ENCODE data around the gene PKDCC. TPM values are rescaled to one million over a fixed set of nuclear protein-coding genes. Genes with fewer than 3 reads are reported as not detected.
"Not testable (repeated sequence)": the region's sequence is repeated elsewhere in the genome, so short reads cannot be mapped to it uniquely, and the experiment has no call there.

Gene PKDCC
- total and polyA plus RNA-seq, 2 donors (not counting 1 experiment from before 2014, with no cell fraction given), result 0.20 to 0.82 TPM

DNA sequence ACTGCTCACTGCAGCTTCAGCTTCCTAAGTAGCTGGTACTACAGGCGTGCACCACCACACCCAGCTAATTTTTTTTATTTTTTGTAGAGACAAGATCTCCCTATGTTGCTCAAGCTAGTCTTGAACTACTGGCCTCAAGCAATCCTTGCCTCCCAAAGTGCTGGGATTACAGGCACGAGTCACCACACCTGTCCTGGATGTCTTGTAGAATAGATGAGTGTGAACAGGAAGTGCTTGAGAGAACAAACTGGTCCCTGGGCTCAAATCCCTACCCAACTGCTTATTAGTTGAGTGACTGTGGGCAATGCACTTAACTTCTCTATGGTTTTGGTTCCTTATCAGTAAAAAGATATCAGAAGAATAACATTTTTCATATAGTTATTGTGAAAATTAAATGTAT, 34.2 kb downstream of the PKDCC start:
- H3K4me3 Mint-ChIP-seq, result no peak overlapping the region
- intact Hi-C loops (cut with micrococcal nuclease), result no loop called here
- no peak overlapping the region for H2AFZ ChIP-seq (ENCODE audit: insufficient read depth, low read depth, low read length, poor library complexity, severe bottlenecking)
- no peak overlapping the region for H3K4me3 ChIP-seq (ENCODE audit: control extremely low read depth in 1 of 5, extremely low read depth in 1 of 5, insufficient read depth in 1 of 5, low read depth in 2 of 5, low read length in 4 of 5)
- H3K27me3 Mint-ChIP-seq, result peaks cover 18% of the 10 kb centered on the region
- peaks cover 3 to 4% of the 10 kb centered on the region in 2 donors for H3K4me1 ChIP-seq (ENCODE audit: control insufficient read depth in 2 of 2, insufficient read depth in 2 of 2, low read length in 2 of 2)
- ChIA-PET POLR2A (no interaction called here), CTCF (interaction anchor here (1.5 to 12.5 kb wide), 4 partner anchors 9 to 228 kb away, joined by 6 to 352 read pairs (median 42); no protein-coding TSS in a partner anchor)
- no peak for DNase-seq
- H3K36me3 ChIP-seq (replicated peaks in 1 of 2; ENCODE audit: control extremely low read depth in 1 of 2, control insufficient read depth in 1 of 2, extremely low read depth in 1 of 2, insufficient read depth in 2 of 2, low read length in 1 of 2), result no peaks in the 10 kb centered on the region
- peaks cover 0 to 12% (median 2%) of the 10 kb centered on the region in 4 experiments for H3K27me3 ChIP-seq (replicated peaks in 1 of 4; ENCODE audit: control extremely low read depth in 1 of 4, control insufficient read depth in 3 of 4, insufficient read depth in 4 of 4, low read length in 3 of 4)
- no peak overlapping the region for H3K4me2 ChIP-seq (replicated peaks; ENCODE audit: low read depth, low read length, poor library complexity, severe bottlenecking)
- TF ChIP-seq, protein P1, sequence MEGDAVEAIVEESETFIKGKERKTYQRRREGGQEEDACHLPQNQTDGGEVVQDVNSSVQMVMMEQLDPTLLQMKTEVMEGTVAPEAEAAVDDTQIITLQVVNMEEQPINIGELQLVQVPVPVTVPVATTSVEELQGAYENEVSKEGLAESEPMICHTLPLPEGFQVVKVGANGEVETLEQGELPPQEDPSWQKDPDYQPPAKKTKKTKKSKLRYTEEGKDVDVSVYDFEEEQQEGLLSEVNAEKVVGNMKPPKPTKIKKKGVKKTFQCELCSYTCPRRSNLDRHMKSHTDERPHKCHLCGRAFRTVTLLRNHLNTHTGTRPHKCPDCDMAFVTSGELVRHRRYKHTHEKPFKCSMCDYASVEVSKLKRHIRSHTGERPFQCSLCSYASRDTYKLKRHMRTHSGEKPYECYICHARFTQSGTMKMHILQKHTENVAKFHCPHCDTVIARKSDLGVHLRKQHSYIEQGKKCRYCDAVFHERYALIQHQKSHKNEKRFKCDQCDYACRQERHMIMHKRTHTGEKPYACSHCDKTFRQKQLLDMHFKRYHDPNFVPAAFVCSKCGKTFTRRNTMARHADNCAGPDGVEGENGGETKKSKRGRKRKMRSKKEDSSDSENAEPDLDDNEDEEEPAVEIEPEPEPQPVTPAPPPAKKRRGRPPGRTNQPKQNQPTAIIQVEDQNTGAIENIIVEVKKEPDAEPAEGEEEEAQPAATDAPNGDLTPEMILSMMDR (IDR thresholded peaks at IDR 0.05), result no peak
- TF ChIP-seq EZH2 (IDR thresholded peaks at IDR 0.05; ENCODE audit: borderline replicate concordance, insufficient read depth, low read depth, low read length, poor library complexity, severe bottlenecking), result no peak
- H3K4me1 Mint-ChIP-seq, result peaks cover 2% of the 10 kb centered on the region
- ATAC-seq (ENCODE audit: low read depth), result no peak
- no peaks in the 10 kb centered on the region for H4K20me1 ChIP-seq (ENCODE audit: control insufficient read depth, insufficient read depth, low read length, poor library complexity, severe bottlenecking)
- no CpG with 5 or more reads among the region's 2 CpGs for WGBS (ENCODE audit: insufficient coverage)
- H3K27ac ChIP-seq (ENCODE audit: low read length in 2 of 2), result no peak overlapping the region
- no peak overlapping the region for H3K27ac Mint-ChIP-seq
- H3K79me2 ChIP-seq (ENCODE audit: control insufficient read depth, insufficient read depth, low read length), result no peaks in the 10 kb centered on the region
- H3K9me3 ChIP-seq (ENCODE audit: control extremely low read depth in 1 of 3, control insufficient read depth in 2 of 3, insufficient read depth in 1 of 3, low read length in 2 of 3), result no peaks in the 10 kb centered on the region
- H3K9me3 Mint-ChIP-seq (ENCODE audit: insufficient read depth), result no peaks in the 10 kb centered on the region
- H3K9ac ChIP-seq (ENCODE audit: low read length), result no peak overlapping the region

DNA sequence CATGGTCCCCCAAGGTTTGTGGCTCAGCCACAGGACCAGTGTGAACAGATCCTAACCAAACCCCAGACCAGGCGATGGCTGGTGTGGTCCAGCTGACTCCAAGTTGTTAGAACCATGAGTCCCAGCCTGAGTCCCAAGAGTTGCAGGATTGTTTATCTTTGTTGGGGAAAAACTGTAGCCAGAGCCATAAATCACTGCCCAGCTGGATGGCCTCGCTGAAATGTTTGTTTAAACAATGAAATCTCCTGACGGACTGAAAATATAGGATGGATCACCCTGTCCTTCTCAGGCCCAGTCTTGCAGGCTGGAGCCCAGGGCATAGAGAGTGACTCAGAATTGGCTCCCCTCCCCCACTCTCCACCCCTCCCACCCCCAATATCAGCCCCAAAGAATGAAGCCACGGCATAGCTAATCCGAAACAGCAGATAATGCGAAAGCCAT, 36.4 kb downstream of the PKDCC start:
- Histone ChIP-seq H3K4me2 (replicated peaks; ENCODE audit: low read depth, low read length, poor library complexity, severe bottlenecking) (no peak overlapping the region), H3K9me3 (ENCODE audit: control extremely low read depth in 1 of 3, control insufficient read depth in 2 of 3, insufficient read depth in 1 of 3, low read length in 2 of 3) (peaks cover 0 to under 1% (median 0%) of the 10 kb centered on the region in 3 donors), H3K4me1 (ENCODE audit: control insufficient read depth in 2 of 2, insufficient read depth in 2 of 2, low read length in 2 of 2) (peaks cover 3 to 4% of the 10 kb centered on the region in 2 donors), H3K27me3 (replicated peaks in 1 of 4; ENCODE audit: control extremely low read depth in 1 of 4, control insufficient read depth in 3 of 4, insufficient read depth in 4 of 4, low read length in 3 of 4) (peaks cover 0 to 16% (median 2%) of the 10 kb centered on the region in 4 experiments), H3K36me3 (replicated peaks in 1 of 2; ENCODE audit: control extremely low read depth in 1 of 2, control insufficient read depth in 1 of 2, extremely low read depth in 1 of 2, insufficient read depth in 2 of 2, low read length in 1 of 2) (no peaks in the 10 kb centered on the region), H4K20me1 (ENCODE audit: control insufficient read depth, insufficient read depth, low read length, poor library complexity, severe bottlenecking) (no peaks in the 10 kb centered on the region), H3K4me3 (ENCODE audit: control extremely low read depth in 1 of 5, extremely low read depth in 1 of 5, insufficient read depth in 1 of 5, low read depth in 2 of 5, low read length in 4 of 5) (no peak overlapping the region), H2AFZ (ENCODE audit: insufficient read depth, low read depth, low read length, poor library complexity, severe bottlenecking) (no peak overlapping the region), H3K79me2 (ENCODE audit: control insufficient read depth, insufficient read depth, low read length) (no peaks in the 10 kb centered on the region), H3K27ac (ENCODE audit: low read length in 2 of 2) (no peak overlapping the region), H3K9ac (ENCODE audit: low read length) (no peak overlapping the region)
- TF ChIP-seq, protein P1 (IDR thresholded peaks at IDR 0.05), result no peak
- no peak for TF ChIP-seq EZH2 (IDR thresholded peaks at IDR 0.05; ENCODE audit: borderline replicate concordance, insufficient read depth, low read depth, low read length, poor library complexity, severe bottlenecking)
- intact Hi-C loops (cut with micrococcal nuclease), result no loop called here
- Mint-ChIP-seq H3K4me3 (no peak overlapping the region), H3K27ac (no peak overlapping the region), H3K9me3 (ENCODE audit: insufficient read depth) (no peaks in the 10 kb centered on the region), H3K4me1 (peaks cover 2% of the 10 kb centered on the region), H3K27me3 (peaks cover 10% of the 10 kb centered on the region)
- ATAC-seq (ENCODE audit: low read depth) (no peak), DNase-seq (no peak)
- POLR2A ChIA-PET, result no interaction called here
- CTCF ChIA-PET, result interaction anchor here (1.0 to 12.5 kb wide), 4 partner anchors 12 to 244 kb away, joined by 3 to 352 read pairs (median 41); no protein-coding TSS in a partner anchor
- WGBS (ENCODE audit: insufficient coverage), result 83% methylated on average over 5 of the region's 6 CpGs

DNA sequence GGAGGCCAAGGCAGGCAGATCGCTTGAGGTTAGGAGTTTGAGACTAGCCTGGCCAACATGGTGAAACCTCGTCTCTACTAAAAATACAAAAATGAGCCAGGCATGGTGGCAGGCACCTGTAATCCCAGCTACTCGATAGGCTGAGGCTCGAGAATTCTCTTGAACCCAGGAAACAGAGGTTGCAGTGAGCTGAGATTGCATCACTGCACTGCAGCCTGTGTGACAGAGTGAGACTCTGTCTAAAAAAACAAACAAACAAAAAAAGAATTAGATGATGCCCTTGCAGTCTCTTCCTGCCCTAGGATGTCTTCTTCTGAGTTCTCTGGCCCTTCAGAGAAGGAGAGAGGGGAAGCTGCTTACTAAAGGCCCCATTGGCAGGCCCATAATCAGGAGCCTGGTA, 37.2 kb downstream of the PKDCC start:
- H3K9me3 Mint-ChIP-seq (ENCODE audit: insufficient read depth); H3K4me3 ChIP-seq (ENCODE audit: control extremely low read depth in 1 of 5, extremely low read depth in 1 of 5, insufficient read depth in 1 of 5, low read depth in 2 of 5, low read length in 4 of 5); H3K4me3 Mint-ChIP-seq; H3K9ac ChIP-seq (ENCODE audit: low read length); ATAC-seq (ENCODE audit: low read depth); H3K27ac Mint-ChIP-seq; H3K4me1 ChIP-seq (ENCODE audit: control insufficient read depth in 2 of 2, insufficient read depth in 2 of 2, low read length in 2 of 2); H3K9me3 ChIP-seq (ENCODE audit: control extremely low read depth in 1 of 3, control insufficient read depth in 2 of 3, insufficient read depth in 1 of 3, low read length in 2 of 3); H3K79me2 ChIP-seq (ENCODE audit: control insufficient read depth, insufficient read depth, low read length); H3K27me3 Mint-ChIP-seq; POLR2A ChIA-PET; H3K36me3 ChIP-seq (replicated peaks in 1 of 2; ENCODE audit: control extremely low read depth in 1 of 2, control insufficient read depth in 1 of 2, extremely low read depth in 1 of 2, insufficient read depth in 2 of 2, low read length in 1 of 2); intact Hi-C loops (cut with micrococcal nuclease); DNase-seq; H3K4me2 ChIP-seq (replicated peaks; ENCODE audit: low read depth, low read length, poor library complexity, severe bottlenecking); H4K20me1 ChIP-seq (ENCODE audit: control insufficient read depth, insufficient read depth, low read length, poor library complexity, severe bottlenecking); H3K4me1 Mint-ChIP-seq; H2AFZ ChIP-seq (ENCODE audit: insufficient read depth, low read depth, low read length, poor library complexity, severe bottlenecking); H3K27ac ChIP-seq (ENCODE audit: low read length in 2 of 2): not testable (repeated sequence)
- H3K27me3 ChIP-seq (replicated peaks in 1 of 4; ENCODE audit: control extremely low read depth in 1 of 4, control insufficient read depth in 3 of 4, insufficient read depth in 4 of 4, low read length in 3 of 4), result peaks cover 0 to 16% (median 2%) of the 10 kb centered on the region in 4 experiments
- CTCF ChIA-PET, result interaction anchor here (1.5 to 12.5 kb wide), 4 partner anchors 110 to 245 kb away, joined by 4 to 352 read pairs (median 50); no protein-coding TSS in a partner anchor
- 89% methylated on average over 4 of the region's 4 CpGs for WGBS (ENCODE audit: insufficient coverage)
